WTC11 (cell line): ENCODE measurements around the gene PXYLP1. TPM values are rescaled to one million over a fixed set of nuclear protein-coding genes. Genes with fewer than 3 reads are reported as not detected.

Experiments
- ATAC-seq: fragments of 200-7000 bp; cut with Tn5 transposase; 2 replicates; pipeline ENCODE4 v1.10.0; 2021; ENCODE audit warnings: mild to moderate bottlenecking, moderate library complexity
- CTCF ChIA-PET: fragments of 300-600 bp; sonication (Branson Sonifier 250); formaldehyde crosslinking; loops from one replicate; lab custom pipeline; 2021; ENCODE audit warnings: antibody characterized with exemption; lab: Charles Lee
- POLR2A ChIA-PET: fragments of 350-600 bp; sonication (Branson Sonifier 250); formaldehyde crosslinking; loops from one replicate; lab custom pipeline; 2021; ENCODE audit warnings: antibody characterized with exemption; lab: Charles Lee
- DNase-seq: peaks from one replicate; pipeline ENCODE4 v3.0.0; 2021; ENCODE audit warnings: low spot score
- H3K27ac Mint-ChIP-seq: 2 replicates; pipeline ENCODE4 v1.8.0; 2021; ENCODE audit warnings: mixed read lengths
- H3K27me3 Mint-ChIP-seq: 2 replicates; pipeline ENCODE4 v1.8.0; 2021; ENCODE audit warnings: low read depth, mild to moderate bottlenecking, moderate library complexity, mixed read lengths
- H3K36me3 Mint-ChIP-seq: 2 replicates; pipeline ENCODE4 v1.8.0; 2021; ENCODE audit warnings: mixed read lengths
- H3K4me1 Mint-ChIP-seq: 2 replicates; pipeline ENCODE4 v1.8.0; 2022; ENCODE audit warnings: mixed read lengths
- H3K4me3 Mint-ChIP-seq: 2 replicates; pipeline ENCODE4 v1.8.0; 2021; ENCODE audit warnings: mild to moderate bottlenecking, moderate library complexity, mixed read lengths
- H3K9me3 Mint-ChIP-seq: 2 replicates; pipeline ENCODE4 v1.8.0; 2021; ENCODE audit warnings: mixed read lengths
- AFF4 ChIP-seq: sonication (generic); formaldehyde crosslinking; IDR thresholded peaks from 2 replicates; pipeline ENCODE4 v1.8.1; 2023; ENCODE audit warnings: mild to moderate bottlenecking, missing genetic modification reagents, borderline replicate concordance
- ATF2 ChIP-seq: sonication (generic); formaldehyde crosslinking; IDR thresholded peaks from 2 replicates; pipeline ENCODE4 v1.8.1; 2022; ENCODE audit warnings: low read depth, missing genetic modification reagents, borderline replicate concordance
- CREM ChIP-seq: sonication (generic); formaldehyde crosslinking; IDR thresholded peaks from 2 replicates; pipeline ENCODE4 v1.8.1; 2022; ENCODE audit warnings: mild to moderate bottlenecking, missing genetic modification reagents, moderate library complexity
- IRF2 ChIP-seq: sonication (generic); formaldehyde crosslinking; IDR thresholded peaks from 2 replicates; pipeline ENCODE4 v1.8.0; 2022; ENCODE audit warnings: low read depth, missing genetic modification reagents, borderline replicate concordance
- KAT7 ChIP-seq: sonication (generic); formaldehyde crosslinking; IDR thresholded peaks from 2 replicates; pipeline ENCODE4 v1.8.1; 2023; ENCODE audit warnings: missing genetic modification reagents, mild to moderate bottlenecking, borderline replicate concordance
- MLX ChIP-seq: sonication (generic); formaldehyde crosslinking; IDR thresholded peaks from 2 replicates; pipeline ENCODE4 v1.8.1; 2023; ENCODE audit warnings: mild to moderate bottlenecking, missing genetic modification reagents, moderate library complexity
- NFATC4 ChIP-seq: fragments of 250-450 bp; sonication (Bioruptor Pico); IDR thresholded peaks from 2 replicates; pipeline ENCODE4 v1.9.0; 2021; ENCODE audit warnings: mild to moderate bottlenecking
- OVOL2 ChIP-seq: fragments of 250-450 bp; sonication (Bioruptor Pico); IDR thresholded peaks from 2 replicates; pipeline ENCODE4 v1.9.0; 2021; ENCODE audit warnings: mild to moderate bottlenecking, borderline replicate concordance
- PRDM15 ChIP-seq: sonication (generic); formaldehyde crosslinking; IDR thresholded peaks from 2 replicates; pipeline ENCODE4 v1.8.0; 2022; ENCODE audit warnings: missing genetic modification reagents
- PRRX2 ChIP-seq: fragments of 250-450 bp; sonication (Bioruptor Pico); IDR thresholded peaks from 2 replicates; pipeline ENCODE4 v1.8.0; 2021; ENCODE audit warnings: mild to moderate bottlenecking
- RELA ChIP-seq: sonication (generic); formaldehyde crosslinking; IDR thresholded peaks from 2 replicates; pipeline ENCODE4 v1.8.1; 2022; ENCODE audit warnings: missing genetic modification reagents, mild to moderate bottlenecking, borderline replicate concordance
- RORB ChIP-seq: fragments of 250-450 bp; sonication (Bioruptor Pico); IDR thresholded peaks from 2 replicates; pipeline ENCODE4 v1.9.0; 2021; ENCODE audit warnings: mild to moderate bottlenecking
- TEAD1 ChIP-seq: sonication (generic); formaldehyde crosslinking; IDR thresholded peaks from 2 replicates; pipeline ENCODE4 v1.8.0; 2022; ENCODE audit warnings: mild to moderate bottlenecking, missing genetic modification reagents
- ZBTB21 ChIP-seq: sonication (generic); formaldehyde crosslinking; IDR thresholded peaks from 2 replicates; pipeline ENCODE4 v1.8.1; 2023; ENCODE audit warnings: mild to moderate bottlenecking, missing genetic modification reagents, borderline replicate concordance
- ZNF121 ChIP-seq: sonication (generic); formaldehyde crosslinking; IDR thresholded peaks from 2 replicates; pipeline ENCODE4 v1.8.0; 2023; ENCODE audit warnings: missing genetic modification reagents
- ZNF138 ChIP-seq: sonication (generic); formaldehyde crosslinking; conservative IDR thresholded peaks from 2 replicates; pipeline ENCODE4 v1.8.1; 2022; ENCODE audit warnings: mild to moderate bottlenecking, moderate library complexity, missing genetic modification reagents
- ZNF317 ChIP-seq: sonication (generic); formaldehyde crosslinking; IDR thresholded peaks from 2 replicates; pipeline ENCODE4 v1.8.1; 2023; ENCODE audit warnings: low read depth, mild to moderate bottlenecking, moderate library complexity, missing genetic modification reagents, borderline replicate concordance
- ZNF396 ChIP-seq: fragments of 250-450 bp; sonication (Bioruptor Pico); IDR thresholded peaks from 2 replicates; pipeline ENCODE4 v1.8.0; 2021; ENCODE audit warnings: mild to moderate bottlenecking, moderate library complexity, borderline replicate concordance
- ZNF512 ChIP-seq: sonication (generic); formaldehyde crosslinking; IDR thresholded peaks from 2 replicates; pipeline ENCODE4 v1.8.1; 2022; ENCODE audit warnings: missing genetic modification reagents, borderline replicate concordance
- total RNA-seq: library from RNA; stranded (reverse); gene quantifications from 3 replicates; pipeline ENCODE4 v1.2.3, GENCODE V29; 2021

PXYLP1 gene
- total RNA-seq, 1 experiment from 2014 or later = 20.1 TPM

GRCh38 chr3:141326626-141327025 lies 95.0 kb downstream of the PXYLP1 start:
- CTCF ChIA-PET = no interaction called here
- no peak overlapping the region for H3K27ac Mint-ChIP-seq
- no peaks in the 10 kb centered on the region for H3K9me3 Mint-ChIP-seq
- no peaks in the 10 kb centered on the region for H3K27me3 Mint-ChIP-seq
- no peak overlapping the region for H3K4me3 Mint-ChIP-seq
- ATAC-seq (peak; percentile 38; the same call in 1 of the 2 replicates), DNase-seq (no peak)
- H3K4me1 Mint-ChIP-seq = peaks cover 23% of the 10 kb centered on the region
- no peak for TF ChIP-seq AFF4
- TF ChIP-seq ZNF317 (CRISPR knock-in tag) = no peak
- TF ChIP-seq ATF2 (CRISPR knock-in tag) = no peak
- no peak for TF ChIP-seq PRRX2 (CRISPR knock-in tag)
- POLR2A ChIA-PET = no interaction called here
- H3K36me3 Mint-ChIP-seq = no peaks in the 10 kb centered on the region

- Mint-ChIP-seq H3K36me3 (no peaks in the 10 kb centered on the region), H3K27me3 (no peaks in the 10 kb centered on the region), H3K4me3 (no peak overlapping the region), H3K4me1 (peaks cover 20% of the 10 kb centered on the region)
- no peak for DNase-seq
- TF ChIP-seq MLX (CRISPR knock-in tag) = no peak
- no peak for TF ChIP-seq CREM (CRISPR knock-in tag)
- no peak for TF ChIP-seq ZBTB21 (CRISPR knock-in tag)
- TF ChIP-seq, all 79 proteins: peak for 0
- ATAC-seq = no peak
- CTCF ChIA-PET = no interaction called here
- Mint-ChIP-seq H3K27ac (no peak overlapping the region), H3K9me3 (no peaks in the 10 kb centered on the region)
- POLR2A ChIA-PET = no interaction called here
Measured at GRCh38 chr3:141328286-141329166, 96.9 kb downstream of the PXYLP1 start.

GRCh38 chr3:141330235-141330634 lies 98.6 kb downstream of the PXYLP1 start:
- CTCF ChIA-PET = no interaction called here
- no peak overlapping the region for H3K27ac Mint-ChIP-seq
- H3K27me3 Mint-ChIP-seq = no peaks in the 10 kb centered on the region
- ATAC-seq = no peak
- no peak overlapping the region for H3K4me3 Mint-ChIP-seq
- H3K9me3 Mint-ChIP-seq = no peaks in the 10 kb centered on the region
- no peak for DNase-seq
- no peaks in the 10 kb centered on the region for H3K36me3 Mint-ChIP-seq
- POLR2A ChIA-PET = interaction anchor here (0.5 to 0.6 kb wide), 2 partner anchors 350 to 545 kb away, joined by 4 to 9 read pairs; no protein-coding TSS in a partner anchor
- H3K4me1 Mint-ChIP-seq = peaks cover 30% of the 10 kb centered on the region
- no peak for TF ChIP-seq OVOL2 (CRISPR knock-in tag)
- no peak for TF ChIP-seq ZNF396
- TF ChIP-seq PRDM15 (CRISPR knock-in tag) = no peak
- TF ChIP-seq IRF2 = no peak
- TF ChIP-seq NFATC4 (CRISPR knock-in tag) = no peak
- TF ChIP-seq ZNF512 (CRISPR knock-in tag) = no peak
- TF ChIP-seq ZNF138 (CRISPR knock-in tag) = no peak
- no peak for TF ChIP-seq RORB
- no peak for TF ChIP-seq KAT7 (CRISPR knock-in tag)
- TF ChIP-seq TEAD1 (CRISPR knock-in tag) = no peak
- no peak for TF ChIP-seq RELA
- TF ChIP-seq ZNF121 = no peak
